Type B pancreatic cell (in vitro differentiated cells): Measurements from ENCODE around the gene MS4A2. TPM values are rescaled to one million over a fixed set of nuclear protein-coding genes. Genes with fewer than 3 reads are reported as not detected.

Source experiments
- total RNA-seq: library from RNA; stranded (reverse); gene quantifications from 2 replicates; pipeline ENCODE4 v1.2.1, GENCODE V29; 2021; ENCODE audit warnings: low replicate concordance

Gene MS4A2
- total RNA-seq, 1 donor from 2014 or later: not detected

Other genes with a start within 250 kb of the MS4A2 start
- gene CBLIF, start 243.2 kb upstream of the MS4A2 start, total RNA-seq: 11.2 and 54.6 TPM in 2 replicates
- 19.3 and 269 TPM in 2 replicates for gene TCN1, start 222.2 kb upstream of the MS4A2 start, total RNA-seq
- not detected in 2 replicates for gene OOSP3, start 209.9 kb upstream of the MS4A2 start, total RNA-seq
- gene OOSP1, start 150.2 kb upstream of the MS4A2 start, total RNA-seq: not detected in 2 replicates
- not detected in 2 replicates for gene OOSP4A, start 124.6 kb upstream of the MS4A2 start, total RNA-seq
- gene OOSP4B, start 71.5 kb upstream of the MS4A2 start, total RNA-seq: not detected in 2 replicates
- not detected in 2 replicates for gene OOSP2, start 48.3 kb upstream of the MS4A2 start, total RNA-seq
- not detected in 2 replicates for gene MS4A3, start 32.0 kb upstream of the MS4A2 start, total RNA-seq
- gene MS4A6A, start 94.4 kb downstream of the MS4A2 start, total RNA-seq: 4.2 TPM in 1 of 2 replicates, not detected in the other
- 0.33 TPM in 1 of 2 replicates, not detected in the other for gene MS4A4E, start 154.5 kb downstream of the MS4A2 start, total RNA-seq
- not detected in 2 replicates for gene MS4A4A, start 192.0 kb downstream of the MS4A2 start, total RNA-seq
- not detected in 2 replicates for gene MS4A6E, start 238.6 kb downstream of the MS4A2 start, total RNA-seq